Activated gamma-delta T cell treated with Interleukin-2 at 50 U/mL for 16 hours (primary cell): Measurements from ENCODE around the gene C21orf91.
A peak's percentile ranks its signal among the peaks of the same experiment; 100 is the strongest.

ENCODE experiments used
- DNase-seq: peaks from one replicate; pipeline ENCODE4 v3.0.0-alpha.2; 2020

Gene C21orf91

GRCh38 chr21:17819114-17819876 lies at the start of gene C21orf91:
TSS of gene C21orf91 (minus strand) at chr21:17819356. CDS start at chr21:17818318, 1,038 bp downstream.
- peak; percentile 87 for DNase-seq

- no peak for DNase-seq
Observed at GRCh38 chr21:17866590-17866989, 47.4 kb upstream of the C21orf91 start.

GRCh38 chr21:17859661-17860060 lies 40.5 kb upstream of the C21orf91 start:
- DNase-seq: no peak

- no peak for DNase-seq
Observed at GRCh38 chr21:17858747-17859146, 39.6 kb upstream of the C21orf91 start.

- no peak for DNase-seq
Observed at GRCh38 chr21:17854745-17855144, 35.6 kb upstream of the C21orf91 start.

GRCh38 chr21:17853393-17854275 lies 34.5 kb upstream of the C21orf91 start:
- DNase-seq: no peak

- no peak for DNase-seq
Observed at GRCh38 chr21:17848228-17848627, 29.1 kb upstream of the C21orf91 start.

GRCh38 chr21:17841103-17841502 lies 21.9 kb upstream of the C21orf91 start:
- no peak for DNase-seq

- DNase-seq: no peak
Observed at GRCh38 chr21:17834639-17835354, 15.6 kb upstream of the C21orf91 start.

- DNase-seq: no peak
Observed at GRCh38 chr21:17829472-17829871, 10.3 kb upstream of the C21orf91 start.

GRCh38 chr21:17828223-17828622 lies 9.1 kb upstream of the C21orf91 start:
- DNase-seq: no peak

- no peak for DNase-seq
Observed at GRCh38 chr21:17823846-17824245, 4.7 kb upstream of the C21orf91 start.

- no peak for DNase-seq
Observed at GRCh38 chr21:17821121-17821520, 2.0 kb upstream of the C21orf91 start.

GRCh38 chr21:17819877-17820229 lies 697 bp upstream of the C21orf91 start:
- DNase-seq: no peak

GRCh38 chr21:17818186-17819113 lies 706 bp downstream of the C21orf91 start:
- peak; percentile 45 for DNase-seq

- no peak for DNase-seq
Observed at GRCh38 chr21:17813353-17813752, 5.8 kb downstream of the C21orf91 start.

GRCh38 chr21:17805966-17806365 lies 13.2 kb downstream of the C21orf91 start:
- no peak for DNase-seq

GRCh38 chr21:17803536-17803935 lies 15.6 kb downstream of the C21orf91 start:
- DNase-seq: no peak

- no peak for DNase-seq
Observed at GRCh38 chr21:17802572-17802971, 16.6 kb downstream of the C21orf91 start.

GRCh38 chr21:17799414-17800164 lies 19.6 kb downstream of the C21orf91 start:
- peak; percentile 13 for DNase-seq

GRCh38 chr21:17798796-17799195 lies 20.4 kb downstream of the C21orf91 start:
- DNase-seq: no peak
